KOPT-K1 (cell line): Measurements from ENCODE around the gene OVCH2.
"Not testable (repeated sequence)": the region's sequence is repeated elsewhere in the genome, so short reads cannot be mapped to it uniquely, and the experiment has no call there.

Source experiments
- H3K27ac ChIP-seq: fragments of 200-600 bp; sonication (generic); 2 replicates; pipeline ENCODE4 v1.5.1; 2016; ENCODE audit warnings: antibody characterized with exemption, mild to moderate bottlenecking, low read depth, low read length; ENCODE audit not compliant: poor library complexity, severe bottlenecking
- H3K36me3 ChIP-seq: fragments of 200-600 bp; sonication (generic); 2 replicates; pipeline ENCODE4 v1.5.1; 2017; ENCODE audit warnings: antibody characterized with exemption, mild to moderate bottlenecking, low read length, moderate library complexity; ENCODE audit not compliant: insufficient read depth
- H3K9me3 ChIP-seq: fragments of 200-600 bp; sonication (generic); 2 replicates; pipeline ENCODE4 v1.5.1; 2017; ENCODE audit warnings: antibody characterized with exemption, low read length, mild to moderate bottlenecking; ENCODE audit not compliant: insufficient read depth, poor library complexity, severe bottlenecking

Gene OVCH2, protein sequence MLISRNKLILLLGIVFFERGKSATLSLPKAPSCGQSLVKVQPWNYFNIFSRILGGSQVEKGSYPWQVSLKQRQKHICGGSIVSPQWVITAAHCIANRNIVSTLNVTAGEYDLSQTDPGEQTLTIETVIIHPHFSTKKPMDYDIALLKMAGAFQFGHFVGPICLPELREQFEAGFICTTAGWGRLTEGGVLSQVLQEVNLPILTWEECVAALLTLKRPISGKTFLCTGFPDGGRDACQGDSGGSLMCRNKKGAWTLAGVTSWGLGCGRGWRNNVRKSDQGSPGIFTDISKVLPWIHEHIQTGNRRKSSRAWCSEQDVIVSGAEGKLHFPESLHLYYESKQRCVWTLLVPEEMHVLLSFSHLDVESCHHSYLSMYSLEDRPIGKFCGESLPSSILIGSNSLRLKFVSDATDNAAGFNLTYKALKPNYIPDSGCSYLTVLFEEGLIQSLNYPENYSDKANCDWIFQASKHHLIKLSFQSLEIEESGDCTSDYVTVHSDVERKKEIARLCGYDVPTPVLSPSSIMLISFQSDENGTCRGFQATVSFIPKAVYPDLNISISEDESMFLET

DNA sequence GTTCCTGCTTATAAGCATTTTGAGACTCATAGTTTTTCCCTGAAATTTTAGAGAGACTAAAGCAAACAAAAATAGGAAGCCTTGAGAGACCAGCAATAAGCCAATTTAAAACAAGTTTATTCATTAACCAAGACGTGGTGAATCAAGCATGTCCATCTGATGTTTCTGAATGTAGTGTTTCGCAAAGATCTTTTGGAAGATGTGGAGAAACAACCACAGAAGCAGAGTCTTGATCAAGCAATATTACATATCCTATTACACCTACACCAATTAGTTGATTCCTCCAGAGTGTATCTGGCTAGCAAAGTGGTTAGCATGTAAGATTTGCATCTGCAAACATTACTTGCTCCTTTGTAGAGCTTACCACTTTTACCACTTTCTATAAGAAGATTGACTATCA lies at the start of gene OVCH2:
TSS of gene OVCH2 (minus strand) at position 101 of the 400 bp plus-strand sequence. CDS start at position 18, 83 bp downstream.
- Histone ChIP-seq H3K27ac (no peak within 1 kb of the TSS), H3K36me3 (no peaks in the 10 kb centered on the region), H3K9me3 (no peaks in the 10 kb centered on the region)

GRCh38 chr11:7749456-7749855 lies 43.2 kb upstream of the OVCH2 start:
- no peaks in the 10 kb centered on the region for H3K9me3 ChIP-seq
- no peaks in the 10 kb centered on the region for H3K36me3 ChIP-seq
- H3K27ac ChIP-seq = no peak overlapping the region

DNA sequence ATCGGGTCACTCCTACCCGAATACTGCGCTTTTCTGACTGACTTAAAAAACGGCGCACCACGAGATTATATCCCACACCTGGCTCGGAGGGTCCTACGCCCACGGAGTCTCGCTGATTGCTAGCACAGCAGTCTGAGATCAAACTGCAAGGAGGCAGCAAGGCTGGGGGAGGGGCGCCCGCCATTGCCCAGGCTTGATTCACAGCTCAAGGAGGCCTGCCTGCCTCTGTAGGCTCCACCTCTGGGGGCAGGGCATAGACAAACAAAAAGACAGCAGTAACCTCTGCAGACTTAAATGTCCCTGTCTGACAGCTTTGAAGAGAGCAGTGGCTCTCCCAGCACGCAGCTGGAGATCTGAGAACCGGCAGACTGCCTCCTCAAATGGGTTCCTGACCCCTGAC lies 28.5 kb upstream of the OVCH2 start:
- not testable (repeated sequence) for H3K9me3 ChIP-seq, H3K36me3 ChIP-seq, H3K27ac ChIP-seq

- Histone ChIP-seq H3K36me3 (no peaks in the 10 kb centered on the region), H3K27ac (no peak overlapping the region), H3K9me3 (no peaks in the 10 kb centered on the region)
Measured at GRCh38 chr11:7714786-7715185, 8.5 kb upstream of the OVCH2 start.

DNA sequence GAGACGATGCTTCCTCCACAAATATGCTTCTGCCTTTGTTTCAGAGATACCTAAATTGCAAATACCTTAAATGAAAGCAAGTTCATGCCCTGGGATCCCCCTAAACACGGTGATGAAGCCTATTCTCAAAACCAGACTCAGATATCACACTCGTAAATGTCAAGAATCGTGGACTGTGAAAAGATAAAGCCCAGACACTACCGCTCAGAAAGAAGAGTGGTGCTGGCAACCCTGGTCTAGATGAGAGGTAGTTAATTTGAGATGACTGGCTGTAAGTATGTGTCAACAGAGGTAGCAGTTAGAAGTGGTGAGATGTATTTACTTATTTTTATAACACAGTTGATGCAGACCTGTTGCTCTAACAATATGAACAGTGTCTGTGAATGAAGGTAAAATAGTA lies 2.5 kb downstream of the OVCH2 start:
- Histone ChIP-seq H3K27ac (no peak overlapping the region), H3K36me3 (no peaks in the 10 kb centered on the region), H3K9me3 (no peaks in the 10 kb centered on the region)

DNA sequence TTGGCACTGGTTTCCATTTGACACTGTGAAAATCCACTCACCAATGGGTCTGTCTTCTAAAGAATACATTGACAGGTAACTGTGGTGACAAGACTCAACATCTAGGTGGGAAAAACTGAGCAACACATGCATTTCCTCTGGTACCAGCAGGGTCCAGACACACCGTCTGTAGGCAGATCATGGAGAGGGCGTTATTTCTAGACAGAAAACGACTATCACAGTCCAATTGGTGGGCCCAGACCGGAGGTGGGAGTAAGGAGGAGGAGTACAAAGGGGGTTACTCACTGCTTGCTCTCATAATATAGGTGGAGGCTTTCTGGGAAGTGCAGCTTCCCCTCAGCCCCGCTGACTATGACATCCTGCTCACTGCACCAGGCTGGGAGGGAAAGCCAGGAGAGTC lies 9.9 kb downstream of the OVCH2 start:
- H3K27ac ChIP-seq = no peak overlapping the region
- no peaks in the 10 kb centered on the region for H3K36me3 ChIP-seq
- no peaks in the 10 kb centered on the region for H3K9me3 ChIP-seq

DNA sequence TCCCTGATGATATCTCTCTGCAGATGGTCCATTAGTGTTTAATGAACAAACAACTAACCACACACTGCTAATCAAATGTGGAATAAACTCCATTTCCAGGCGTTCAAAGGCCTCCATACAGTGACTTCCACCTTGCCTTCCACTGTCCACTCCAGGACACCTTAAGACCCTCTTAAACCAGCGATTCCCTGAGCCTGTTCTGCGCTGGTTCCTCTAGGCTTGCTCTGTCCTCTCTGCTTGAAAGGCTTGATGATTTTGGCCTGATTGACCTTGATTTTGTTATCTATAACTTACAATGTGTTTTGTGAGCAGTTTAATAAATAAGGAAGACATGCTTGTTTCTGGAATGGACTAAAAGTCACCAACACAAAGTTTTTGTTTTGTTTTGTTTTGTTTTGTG lies 12.0 kb downstream of the OVCH2 start:
- H3K27ac ChIP-seq = no peak overlapping the region
- H3K36me3 ChIP-seq = no peaks in the 10 kb centered on the region
- H3K9me3 ChIP-seq = no peaks in the 10 kb centered on the region

GRCh38 chr11:7692426-7692825 lies 13.9 kb downstream of the OVCH2 start:
- no peaks in the 10 kb centered on the region for H3K9me3 ChIP-seq
- no peaks in the 10 kb centered on the region for H3K36me3 ChIP-seq
- H3K27ac ChIP-seq = no peak overlapping the region

GRCh38 chr11:7691759-7692350 lies 14.4 kb downstream of the OVCH2 start:
- H3K36me3 ChIP-seq = no peaks in the 10 kb centered on the region

DNA sequence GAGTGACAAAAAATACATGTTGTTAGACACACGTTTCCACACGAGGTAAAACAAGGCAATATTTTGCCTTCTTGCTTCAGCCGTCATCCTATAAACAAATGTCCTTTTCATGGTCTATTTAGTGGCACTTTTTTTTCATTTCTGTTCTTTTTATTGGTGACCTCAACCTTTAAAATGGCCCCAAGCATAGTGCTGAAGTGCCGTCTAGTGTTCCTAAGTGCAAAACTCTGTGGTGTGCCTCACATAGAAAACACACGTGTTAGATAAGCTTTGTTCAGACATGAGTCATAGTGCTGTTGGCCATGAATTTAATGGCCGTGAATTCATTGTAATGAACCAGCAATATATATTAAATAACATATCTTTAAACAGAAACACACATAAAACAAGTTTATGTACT lies 15.6 kb downstream of the OVCH2 start:
- Histone ChIP-seq H3K27ac (no peak overlapping the region), H3K9me3 (no peaks in the 10 kb centered on the region), H3K36me3 (no peaks in the 10 kb centered on the region)

More at GRCh38 chr11:7691759-7692350, 14.4 kb downstream of the OVCH2 start:
- Histone ChIP-seq H3K27ac (no peak overlapping the region), H3K9me3 (no peaks in the 10 kb centered on the region)

- Histone ChIP-seq H3K9me3 (no peaks in the 10 kb centered on the region), H3K36me3 (no peaks in the 10 kb centered on the region), H3K27ac (no peak overlapping the region)
Measured at GRCh38 chr11:7689239-7689638, 17.0 kb downstream of the OVCH2 start.

GRCh38 chr11:7688238-7688826 lies 17.9 kb downstream of the OVCH2 start:
- Histone ChIP-seq H3K27ac (no peak overlapping the region), H3K36me3 (no peaks in the 10 kb centered on the region), H3K9me3 (no peaks in the 10 kb centered on the region)

DNA sequence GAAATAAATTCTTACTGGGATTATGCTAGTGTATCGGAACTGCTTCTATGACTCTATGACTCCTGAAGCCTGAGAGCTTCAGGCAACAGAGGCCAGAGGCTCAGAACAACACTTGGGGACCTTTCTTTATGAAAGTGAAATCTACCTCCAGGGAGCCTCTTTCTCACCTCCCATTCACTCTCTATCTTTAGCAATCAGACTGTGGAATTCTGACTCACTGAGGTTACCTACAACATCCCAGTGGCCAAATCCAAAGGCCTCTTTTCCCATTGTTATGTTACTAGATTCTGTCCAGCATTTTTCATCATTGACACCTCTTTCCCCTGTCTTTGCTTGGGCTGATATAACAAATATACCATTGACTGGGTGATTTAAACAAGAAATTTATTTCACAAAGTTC lies 18.9 kb downstream of the OVCH2 start:
- Histone ChIP-seq H3K9me3 (no peaks in the 10 kb centered on the region), H3K27ac (no peak overlapping the region), H3K36me3 (no peaks in the 10 kb centered on the region)

GRCh38 chr11:7686761-7687160 lies 19.5 kb downstream of the OVCH2 start:
- H3K36me3 ChIP-seq = no peaks in the 10 kb centered on the region
- no peak overlapping the region for H3K27ac ChIP-seq
- H3K9me3 ChIP-seq = no peaks in the 10 kb centered on the region

- H3K27ac ChIP-seq = no peak overlapping the region
- H3K36me3 ChIP-seq = no peaks in the 10 kb centered on the region
- H3K9me3 ChIP-seq = no peaks in the 10 kb centered on the region
Measured at GRCh38 chr11:7683571-7683970, 22.7 kb downstream of the OVCH2 start.
